SU-DHL-6 (cell line): ENCODE results near the gene PDCD6IP.
A peak's percentile ranks its signal among the peaks of the same experiment; 100 is the strongest.

Experiments
- H2AFZ ChIP-seq: fragments of 200-600 bp; sonication (generic); 2 replicates; pipeline ENCODE4 v1.6.1; 2014; ENCODE audit warnings: low read depth, mild to moderate bottlenecking, moderate library complexity, mixed read lengths, antibody characterized with exemption, low read length; ENCODE audit not compliant: severe bottlenecking
- H3F3A ChIP-seq: fragments of 200-600 bp; shearing (Covaris generic); 2 replicates; pipeline ENCODE4 v1.6.0; 2016; ENCODE audit warnings: antibody characterized with exemption, mild to moderate bottlenecking; ENCODE audit not compliant: insufficient read depth
- H3K27ac ChIP-seq: fragments of 200-600 bp; sonication (generic); 2 replicates; pipeline ENCODE4 v1.5.1; 2016; ENCODE audit warnings: low read depth, mild to moderate bottlenecking, low read length, moderate library complexity, mixed read lengths
- H3K27me3 ChIP-seq: fragments of 200-600 bp; sonication (generic), shearing (Covaris generic); 2 replicates; pipeline ENCODE4 v1.6.0; 2014; ENCODE audit warnings: mild to moderate bottlenecking, low read length
- H3K36me3 ChIP-seq: fragments of 200-600 bp; sonication (generic); 2 replicates; pipeline ENCODE4 v1.6.1; 2014; ENCODE audit warnings: mild to moderate bottlenecking, low read length, mixed read lengths
- H3K4me2 ChIP-seq: fragments of 300-600, 200-600 bp; shearing (Covaris generic), sonication (generic); 2 replicates; pipeline ENCODE4 v1.6.0; 2014; ENCODE audit warnings: low read length, low read depth, mild to moderate bottlenecking; ENCODE audit not compliant: poor library complexity, severe bottlenecking
- H3K4me3 ChIP-seq: fragments of 200-600 bp; sonication (generic); 2 replicates; pipeline ENCODE4 v1.5.1; 2014; ENCODE audit warnings: antibody characterized with exemption, low read length, mild to moderate bottlenecking, mixed read lengths; ENCODE audit not compliant: insufficient read depth, poor library complexity, severe bottlenecking
- H3K79me2 ChIP-seq: fragments of 200-600 bp; sonication (generic); 2 replicates; pipeline ENCODE4 v1.6.1; 2014; ENCODE audit warnings: mild to moderate bottlenecking, low read length, moderate library complexity; ENCODE audit not compliant: insufficient read depth
- H3K9ac ChIP-seq: fragments of 200-600 bp; sonication (generic); 2 replicates; pipeline ENCODE4 v1.7.0; 2014; ENCODE audit warnings: mild to moderate bottlenecking, low read length
- H3K9me2 ChIP-seq: fragments of 200-600 bp; sonication (generic); replicated peaks from 2 replicates; pipeline ENCODE4 v1.6.1; 2014; ENCODE audit warnings: low read length; ENCODE audit not compliant: insufficient read depth
- H3K9me3 ChIP-seq: fragments of 200-600 bp; sonication (generic); 2 replicates; pipeline ENCODE4 v1.6.1; 2014; ENCODE audit warnings: low read length, mixed read lengths; ENCODE audit not compliant: insufficient read depth
- H4K20me1 ChIP-seq: fragments of 200-600 bp; sonication (generic); 2 replicates; pipeline ENCODE4 v1.6.1; 2014; ENCODE audit warnings: low read depth, mild to moderate bottlenecking, antibody characterized with exemption, low read length, moderate library complexity, mixed read lengths
- CTCF ChIP-seq: fragments of 200-600 bp; sonication (generic); IDR thresholded peaks from one replicate; pipeline ENCODE4 v1.5.1; 2017; ENCODE audit warnings: antibody characterized with exemption, mild to moderate bottlenecking, low read length, moderate library complexity; ENCODE audit not compliant: insufficient read depth, poor library complexity, severe bottlenecking
- EZH2phosphoT487 ChIP-seq: fragments of 200-600 bp; sonication (generic), shearing (Covaris generic); conservative IDR thresholded peaks from 2 replicates; pipeline ENCODE4 v1.6.1; 2018; ENCODE audit warnings: mild to moderate bottlenecking, antibody characterized with exemption, low read length, moderate library complexity, mixed read lengths

The PDCD6IP gene

GRCh38 chr3:33795856-33796536 is 2.4 kb upstream of the PDCD6IP start:
- H3K36me3 ChIP-seq: peaks cover 3% of the 10 kb centered on the region; the same call in 1 of the 2 replicates
- H4K20me1 ChIP-seq: peaks cover 5% of the 10 kb centered on the region; the same call in 1 of the 2 replicates
- no peak overlapping the region for H3K4me3 ChIP-seq
- TF ChIP-seq CTCF (no peak), EZH2phosphoT487 (no peak)
- no peak overlapping the region for H3K9ac ChIP-seq
- no peaks in the 10 kb centered on the region for H3K27me3 ChIP-seq
- H3K9me2 ChIP-seq: no peaks in the 10 kb centered on the region
- H3K9me3 ChIP-seq: no peaks in the 10 kb centered on the region
- no peak overlapping the region for H2AFZ ChIP-seq
- no peak overlapping the region for H3K4me2 ChIP-seq
- H3K27ac ChIP-seq: no peak overlapping the region
- no peaks in the 10 kb centered on the region for H3F3A ChIP-seq
- peaks cover 23% of the 10 kb centered on the region for H3K79me2 ChIP-seq

- Histone ChIP-seq H3K27ac (no peak overlapping the region), H2AFZ (peak overlapping the region; percentile 94), H3K9ac (peak overlapping the region; percentile 77), H3K9me2 (no peaks in the 10 kb centered on the region), H3K4me2 (peak overlapping the region; percentile 90), H3K4me3 (peak overlapping the region; percentile 72), H3K9me3 (peaks cover under 1% of the 10 kb centered on the region; the same call in 1 of the 2 replicates), H3K27me3 (no peaks in the 10 kb centered on the region), H3K79me2 (peaks cover 44% of the 10 kb centered on the region), H4K20me1 (peaks cover 5% of the 10 kb centered on the region; the same call in 1 of the 2 replicates), H3F3A (no peaks in the 10 kb centered on the region), H3K36me3 (peaks cover 14% of the 10 kb centered on the region)
- TF ChIP-seq EZH2phosphoT487 (no peak), CTCF (no peak)
These were observed 365 bp upstream of the PDCD6IP start for GRCh38 chr3:33798113-33798417.

GRCh38 chr3:33799202-33799551 is 747 bp downstream of the PDCD6IP start:
- H3K4me3 ChIP-seq: peak overlapping the region; percentile 72
- peaks cover 55% of the 10 kb centered on the region for H3K79me2 ChIP-seq
- H3K27me3 ChIP-seq: no peaks in the 10 kb centered on the region
- TF ChIP-seq EZH2phosphoT487 (no peak), CTCF (no peak)
- H2AFZ ChIP-seq: peak overlapping the region; percentile 68
- H3K9ac ChIP-seq: peak overlapping the region; percentile 77
- peaks cover 12% of the 10 kb centered on the region; the same call in 1 of the 2 replicates for H3K9me3 ChIP-seq
- no peaks in the 10 kb centered on the region for H3K9me2 ChIP-seq
- H4K20me1 ChIP-seq: peaks cover 5% of the 10 kb centered on the region; the same call in 1 of the 2 replicates
- H3K36me3 ChIP-seq: peaks cover 25% of the 10 kb centered on the region
- H3F3A ChIP-seq: 0 out of 2 replicates have a peak, but pooled peaks cover 3% of the 10 kb centered on the region
- peak overlapping the region; percentile 56 for H3K27ac ChIP-seq
- peak overlapping the region; percentile 90 for H3K4me2 ChIP-seq
